Measurements from ENCODE around the gene UNC45B.
"Not testable (repeated sequence)": the region's sequence is repeated elsewhere in the genome, so short reads cannot be mapped to it uniquely, and the experiment has no call there.

UNC45B gene

GRCh38 chr17:35142467-35142796 lies 5.2 kb upstream of the UNC45B start:
- DNase-seq (ENCODE audit: low spot score): no peak

- no peak for DNase-seq (ENCODE audit: low spot score)
Observed at GRCh38 chr17:35144840-35145239, 2.8 kb upstream of the UNC45B start.

- no peak for DNase-seq (ENCODE audit: low spot score)
Observed at GRCh38 chr17:35146214-35146833, 1.3 kb upstream of the UNC45B start.

- no peak for DNase-seq (ENCODE audit: low spot score)
Observed at GRCh38 chr17:35148144-35148543, 527 bp downstream of the UNC45B start.

- no peak for DNase-seq (ENCODE audit: low spot score)
Observed at GRCh38 chr17:35149941-35150340, 2.3 kb downstream of the UNC45B start.

GRCh38 chr17:35151080-35151479 lies 3.5 kb downstream of the UNC45B start:
- DNase-seq (ENCODE audit: low spot score): not testable (repeated sequence)

- no peak for DNase-seq (ENCODE audit: low spot score)
Observed at GRCh38 chr17:35152421-35153140, 5.0 kb downstream of the UNC45B start.

GRCh38 chr17:35154196-35155165 lies 6.9 kb downstream of the UNC45B start:
- no peak for DNase-seq (ENCODE audit: low spot score)

GRCh38 chr17:35155246-35155645 lies 7.6 kb downstream of the UNC45B start:
- DNase-seq (ENCODE audit: low spot score): no peak

GRCh38 chr17:35159940-35160339 lies 12.3 kb downstream of the UNC45B start:
- DNase-seq (ENCODE audit: low spot score): no peak

GRCh38 chr17:35160354-35161201 lies 13.0 kb downstream of the UNC45B start:
- DNase-seq (ENCODE audit: low spot score): peak; percentile 26

GRCh38 chr17:35161281-35161761 lies 13.7 kb downstream of the UNC45B start:
- DNase-seq (ENCODE audit: low spot score): peak; percentile 30

GRCh38 chr17:35162755-35163154 lies 15.1 kb downstream of the UNC45B start:
- no peak for DNase-seq (ENCODE audit: low spot score)

- no peak for DNase-seq (ENCODE audit: low spot score)
Observed at GRCh38 chr17:35163886-35164285, 16.3 kb downstream of the UNC45B start.

- no peak for DNase-seq (ENCODE audit: low spot score)
Observed at GRCh38 chr17:35164716-35165115, 17.1 kb downstream of the UNC45B start.

- no peak for DNase-seq (ENCODE audit: low spot score)
Observed at GRCh38 chr17:35166526-35166925, 18.9 kb downstream of the UNC45B start.

GRCh38 chr17:35167046-35167445 lies 19.4 kb downstream of the UNC45B start:
- DNase-seq (ENCODE audit: low spot score): no peak

GRCh38 chr17:35167666-35168065 lies 20.0 kb downstream of the UNC45B start:
- no peak for DNase-seq (ENCODE audit: low spot score)

- no peak for DNase-seq (ENCODE audit: low spot score)
Observed at GRCh38 chr17:35169835-35170363, 22.3 kb downstream of the UNC45B start.

GRCh38 chr17:35170968-35171771 lies 23.6 kb downstream of the UNC45B start:
- DNase-seq (ENCODE audit: low spot score): peak; percentile 46

- DNase-seq (ENCODE audit: low spot score): no peak
Observed at GRCh38 chr17:35171834-35172233, 24.2 kb downstream of the UNC45B start.

All from activated CD4-positive, alpha-beta T cell treated with anti-CD3 and anti-CD28 coated beads, Interleukin-2, Interleukin-4, amounts not matched to agents 100 ng/mL and 50 ng/mL, durations not matched to agents 16 hours and 8 hours (primary cell).